ENCODE data around the gene SPTBN2. TPM values are rescaled to one million over a fixed set of nuclear protein-coding genes. Genes with fewer than 3 reads are reported as not detected.

Gene SPTBN2
- total RNA-seq, 1 donor from 2014 or later: 0.39 TPM

- intact Hi-C loops (cut with micrococcal nuclease): no loop called here
These were observed 85.1 kb downstream of the SPTBN2 start for GRCh38 chr11:66643745-66644437.

GRCh38 chr11:66641834-66642233, 87.2 kb downstream of the SPTBN2 start:
- intact Hi-C loops (cut with micrococcal nuclease): no loop called here

GRCh38 chr11:66639814-66640340, 89.1 kb downstream of the SPTBN2 start:
- intact Hi-C loops (cut with micrococcal nuclease): loop anchor here (1.0 to 10.0 kb wide), 3 partner anchors 104 to 575 kb away; partner anchors contain the start of gene PELI3

GRCh38 chr11:66639066-66639813, 89.8 kb downstream of the SPTBN2 start:
- intact Hi-C loops (cut with micrococcal nuclease): loop anchor here (1.0 to 10.0 kb wide), 3 partner anchors 105 to 574 kb away; partner anchors contain the start of gene PELI3

DNA sequence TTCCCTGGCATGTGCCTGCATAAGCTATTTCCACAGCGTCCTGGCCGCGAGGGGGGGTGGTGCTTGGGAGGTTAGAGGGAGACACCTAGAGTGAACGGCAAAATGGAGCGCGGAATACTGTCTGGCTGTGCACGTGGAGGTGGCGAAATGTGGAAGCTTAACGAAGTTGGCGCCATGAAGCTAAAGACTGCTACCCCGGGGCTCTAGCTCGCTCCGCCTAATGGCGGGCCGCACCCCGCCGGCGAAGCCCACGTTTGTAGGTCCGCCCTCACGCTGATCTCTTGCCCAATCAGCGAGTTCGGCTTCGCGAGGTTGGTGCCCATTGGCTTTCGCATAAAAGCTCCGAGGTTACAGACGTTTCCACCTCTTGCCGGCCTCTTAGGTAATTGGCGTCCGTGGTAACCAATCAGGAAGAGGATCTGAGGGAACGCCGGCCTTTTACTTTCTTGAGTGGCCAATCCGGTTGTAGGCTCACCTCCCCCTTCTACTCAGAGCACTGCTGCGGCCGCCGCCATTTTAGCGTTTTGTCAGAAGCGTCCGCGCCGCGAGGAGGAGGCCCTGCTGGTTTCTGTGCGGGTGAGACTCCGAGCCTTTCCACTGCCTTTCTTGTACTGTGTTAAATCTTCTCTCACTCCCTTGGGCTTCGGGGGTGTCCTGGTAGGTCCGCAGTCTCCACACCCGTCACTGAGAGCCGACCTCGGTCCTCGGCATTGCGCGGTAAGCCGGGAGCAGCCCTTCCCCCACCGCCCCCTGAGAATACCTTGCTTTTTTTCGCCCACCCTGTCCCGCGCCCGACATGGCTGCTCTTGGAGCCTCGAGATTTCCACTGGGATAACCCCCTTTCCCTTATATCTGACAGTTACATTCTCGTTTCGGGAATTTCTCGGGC, 90.6 kb downstream of the SPTBN2 start, which contains the start of gene RBM4:
TSS of gene RBM4 (plus strand) at position 527 of the 889 bp plus-strand sequence. CDS start 1,009 bp downstream, outside the sequence.
- intact Hi-C loops (cut with micrococcal nuclease): loop anchor here (1.0 to 10.0 kb wide), 12 partner anchors 22 to 677 kb away; partner anchors contain the start of genes ACTN3, CCDC87, CCS and PELI3

DNA sequence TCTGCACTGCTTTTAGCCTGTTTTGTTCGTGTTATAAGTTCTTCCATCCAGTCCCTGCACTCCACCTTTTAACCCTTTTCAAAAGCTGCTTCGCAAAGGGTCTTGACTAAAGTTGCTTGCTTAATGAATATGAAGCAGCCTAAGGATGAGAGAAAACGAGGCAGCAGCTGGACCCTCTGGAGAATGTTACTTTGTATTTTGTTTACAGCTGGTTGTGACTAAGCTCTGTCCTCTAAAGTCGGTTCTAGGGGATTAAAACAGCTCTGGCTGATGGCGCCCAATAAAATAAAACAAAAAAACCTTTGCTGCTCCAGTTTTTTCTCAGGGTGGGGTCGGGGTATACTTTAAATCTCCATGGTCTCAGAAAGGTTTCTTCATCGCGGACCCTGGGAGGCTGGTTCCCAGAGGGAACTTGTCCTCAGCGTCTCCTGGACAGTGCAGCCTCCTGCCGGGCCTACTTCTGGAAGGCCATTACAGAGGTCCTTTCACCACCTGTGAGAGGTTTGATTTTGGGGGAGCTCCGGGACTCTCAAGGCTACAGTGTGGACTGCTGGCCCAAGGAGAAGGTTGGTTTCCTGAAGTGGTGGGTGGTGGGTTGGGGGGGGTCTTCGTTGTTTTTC, 91.3 kb downstream of the SPTBN2 start:
- intact Hi-C loops (cut with micrococcal nuclease): loop anchor here (1.0 to 10.0 kb wide), 11 partner anchors 21 to 676 kb away; partner anchors contain the start of genes ACTN3, CCDC87, CCS and PELI3

- intact Hi-C loops (cut with micrococcal nuclease): loop anchor here (10.0 kb wide), 1 partner anchor 572 kb away; no protein-coding TSS in a partner anchor
These were observed 92.6 kb downstream of the SPTBN2 start for GRCh38 chr11:66636411-66636810.

Other genes with a start within 250 kb of the SPTBN2 start
- 94.0 and 94.1 TPM in 2 replicates for gene DPP3, start 248.8 kb downstream of the SPTBN2 start, total RNA-seq
- gene BBS1, start 218.6 kb downstream of the SPTBN2 start, total RNA-seq: 21.5 and 23.4 TPM in 2 replicates
- 16.2 and 17.5 TPM in 2 replicates for gene ZDHHC24, start 183.2 kb downstream of the SPTBN2 start, total RNA-seq
- gene ACTN3, start 182.3 kb downstream of the SPTBN2 start, total RNA-seq: not detected in 2 replicates
- gene CTSF, start 160.6 kb downstream of the SPTBN2 start, total RNA-seq: 1.2 and 2.0 TPM in 2 replicates
- 0.15 TPM in 1 of 2 replicates, not detected in the other for gene CCDC87, start 136.2 kb downstream of the SPTBN2 start, total RNA-seq
- gene CCS, start 136.0 kb downstream of the SPTBN2 start, total RNA-seq: 36.8 and 42.7 TPM in 2 replicates
- gene RBM14, start 112.6 kb downstream of the SPTBN2 start, total RNA-seq: 147 and 160 TPM in 2 replicates
- 124 and 138 TPM in 2 replicates for gene RBM4, start 90.5 kb downstream of the SPTBN2 start, total RNA-seq
- 15.4 and 16.8 TPM in 2 replicates for gene RBM4B, start 51.3 kb downstream of the SPTBN2 start, total RNA-seq
- 25.5 and 29.1 TPM in 2 replicates for gene RCE1, start 114.2 kb upstream of the SPTBN2 start, total RNA-seq
- gene LRFN4, start 127.8 kb upstream of the SPTBN2 start, total RNA-seq: 19.6 and 20.0 TPM in 2 replicates
- 8.7 and 9.1 TPM in 2 replicates for gene PC, start 229.2 kb upstream of the SPTBN2 start, total RNA-seq
- gene C11orf86, start 246.1 kb upstream of the SPTBN2 start, total RNA-seq: not detected in 2 replicates

All from T-helper 1 cell treated with Interleukin-12 subunit alpha and Interleukin-12 subunit beta and Interleukin-4 antibody, amounts not matched to agents 30 ng/mL and 1 ng/mL, for 36 hours (primary cell).